Myocyte (in vitro differentiated cells): ENCODE data around the gene HS3ST4. TPM values are rescaled to one million over a fixed set of nuclear protein-coding genes. Genes with fewer than 3 reads are reported as not detected.

ENCODE experiments used
- DNase-seq: peaks from one replicate; pipeline ENCODE4 v3.0.0-alpha.2; 2012; ENCODE audit warnings: low read depth
- polyA plus RNA-seq: library from polyadenylated mRNA; unstranded; fragments of >200 nt; gene quantifications from one replicate; pipeline ENCODE4 v1.2.1, GENCODE V29; 2012; ENCODE audit warnings: missing spikeins
- total RNA-seq: library from RNA; depleted of rRNA; stranded (reverse); fragments of >200 nt; gene quantifications from 2 replicates; pipeline ENCODE4 v1.2.3, GENCODE V29; 2014

The HS3ST4 gene
- total RNA-seq = not detected in 2 replicates
- not detected for polyA plus RNA-seq

- no peak for DNase-seq
Measured at GRCh38 chr16:25691519-25692091, at the start of gene HS3ST4. Gene HS3ST4 (plus strand): TSS chr16:25691959.

- DNase-seq = no peak
Measured at GRCh38 chr16:25643633-25644032, 48.1 kb upstream of the HS3ST4 start.

GRCh38 chr16:25656639-25657038, 35.1 kb upstream of the HS3ST4 start:
- DNase-seq = no peak

GRCh38 chr16:25676820-25677219, 14.9 kb upstream of the HS3ST4 start:
- no peak for DNase-seq

GRCh38 chr16:25679511-25679910, 12.2 kb upstream of the HS3ST4 start:
- DNase-seq = no peak

- DNase-seq = no peak
Measured at GRCh38 chr16:25689137-25689836, 2.5 kb upstream of the HS3ST4 start.

GRCh38 chr16:25690552-25691143, 1.1 kb upstream of the HS3ST4 start:
- no peak for DNase-seq

- no peak for DNase-seq
Measured at GRCh38 chr16:25692351-25692741, 587 bp downstream of the HS3ST4 start.

- DNase-seq = no peak
Measured at GRCh38 chr16:25692742-25693508, 1.2 kb downstream of the HS3ST4 start.

GRCh38 chr16:25693631-25694030, 1.9 kb downstream of the HS3ST4 start:
- no peak for DNase-seq

GRCh38 chr16:25699069-25699468, 7.3 kb downstream of the HS3ST4 start:
- no peak for DNase-seq

GRCh38 chr16:25700547-25700946, 8.8 kb downstream of the HS3ST4 start:
- no peak for DNase-seq

- no peak for DNase-seq
Measured at GRCh38 chr16:25707553-25707952, 15.8 kb downstream of the HS3ST4 start.

GRCh38 chr16:25707982-25708583, 16.3 kb downstream of the HS3ST4 start:
- peak; percentile 2 for DNase-seq

- no peak for DNase-seq
Measured at GRCh38 chr16:25709213-25709612, 17.5 kb downstream of the HS3ST4 start.

- DNase-seq = no peak
Measured at GRCh38 chr16:25713785-25714570, 22.2 kb downstream of the HS3ST4 start.

- DNase-seq = no peak
Measured at GRCh38 chr16:25716186-25716585, 24.4 kb downstream of the HS3ST4 start.

GRCh38 chr16:25721439-25721838, 29.7 kb downstream of the HS3ST4 start:
- no peak for DNase-seq

- DNase-seq = no peak
Measured at GRCh38 chr16:25726430-25727098, 34.8 kb downstream of the HS3ST4 start.
